Upper lobe of right lung (tissue), 1 donor: ENCODE results near the gene WSCD1. TPM values are rescaled to one million over a fixed set of nuclear protein-coding genes. Genes with fewer than 3 reads are reported as not detected.

Source experiments
- ATAC-seq: fragments of 200-7000 bp; cut with Tn5 transposase; one replicate; pipeline ENCODE4 v1.9.1; 2020; ENCODE audit warnings: mild to moderate bottlenecking, moderate library complexity
- DNase-seq: peaks from one replicate; pipeline ENCODE4 v3.0.0-alpha.2; 2020
- H3K27ac ChIP-seq: fragments of 200-600 bp; one replicate; pipeline ENCODE4 v1.8.0; 2022
- H3K27me3 ChIP-seq: fragments of 200-600 bp; one replicate; pipeline ENCODE4 v1.8.0; 2022; ENCODE audit warnings: mild to moderate bottlenecking
- H3K36me3 ChIP-seq: fragments of 200-600 bp; one replicate; pipeline ENCODE4 v1.8.0; 2022
- H3K4me1 ChIP-seq: fragments of 200-600 bp; one replicate; pipeline ENCODE4 v1.8.0; 2022
- H3K4me3 ChIP-seq: fragments of 200-600 bp; one replicate; pipeline ENCODE4 v1.8.0; 2022; ENCODE audit warnings: mild to moderate bottlenecking
- H3K9me3 ChIP-seq: fragments of 200-600 bp; one replicate; pipeline ENCODE4 v1.8.0; 2022
- intact Hi-C: fragments of 100-400 bp; cut with DNase I; formaldehyde crosslinking; loops from one replicate; pipeline ENCODE4 v1.11.0; 2022
- total RNA-seq: library from RNA; stranded (reverse); fragmentation: NEBNext Ultra II Directional; extraction: Animal tissue kit (Norgen Biotek cat#: 25700); gene quantifications from one replicate; pipeline ENCODE4 v1.2.1, GENCODE V29; 2021
- TF ChIP-seq, protein P1 (sequence below): fragments of 200-600 bp; IDR thresholded peaks from one replicate; pipeline ENCODE4 v1.8.0; 2022; ENCODE audit warnings: antibody characterized with exemption
- donor health status: DM: no; HTN: yes; CAD: no; lungs with severe emphysema.

WSCD1 gene
- total RNA-seq, 1 donor from 2014 or later = 7.7 TPM

DNA sequence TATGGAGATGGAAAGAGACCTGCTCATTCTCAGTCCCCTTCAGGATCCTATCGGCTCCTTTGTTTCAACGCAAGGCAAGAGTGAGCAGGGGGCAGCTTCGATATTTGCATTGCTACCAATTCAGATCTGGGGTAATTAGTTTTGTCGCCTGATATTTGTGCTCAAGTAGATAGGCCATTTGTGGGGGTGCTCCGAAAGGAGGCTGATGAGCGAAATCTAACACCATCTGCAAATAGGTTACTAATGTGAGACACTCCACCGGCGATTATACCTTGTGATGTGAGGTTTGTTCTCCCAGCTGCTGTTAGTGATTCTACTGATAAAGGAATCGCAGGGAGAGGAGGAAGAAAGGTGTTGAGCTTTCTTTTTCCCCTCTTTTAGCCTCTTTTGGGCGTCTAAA is 31.5 kb downstream of the WSCD1 start:
- Histone ChIP-seq H3K27me3 (no peaks in the 10 kb centered on the region), H3K4me1 (no peaks in the 10 kb centered on the region), H3K4me3 (no peak overlapping the region), H3K27ac (no peak overlapping the region), H3K9me3 (no peaks in the 10 kb centered on the region), H3K36me3 (no peaks in the 10 kb centered on the region)
- ATAC-seq (no peak), DNase-seq (no peak)
- intact Hi-C loops = no loop called here
- TF ChIP-seq, protein P1, sequence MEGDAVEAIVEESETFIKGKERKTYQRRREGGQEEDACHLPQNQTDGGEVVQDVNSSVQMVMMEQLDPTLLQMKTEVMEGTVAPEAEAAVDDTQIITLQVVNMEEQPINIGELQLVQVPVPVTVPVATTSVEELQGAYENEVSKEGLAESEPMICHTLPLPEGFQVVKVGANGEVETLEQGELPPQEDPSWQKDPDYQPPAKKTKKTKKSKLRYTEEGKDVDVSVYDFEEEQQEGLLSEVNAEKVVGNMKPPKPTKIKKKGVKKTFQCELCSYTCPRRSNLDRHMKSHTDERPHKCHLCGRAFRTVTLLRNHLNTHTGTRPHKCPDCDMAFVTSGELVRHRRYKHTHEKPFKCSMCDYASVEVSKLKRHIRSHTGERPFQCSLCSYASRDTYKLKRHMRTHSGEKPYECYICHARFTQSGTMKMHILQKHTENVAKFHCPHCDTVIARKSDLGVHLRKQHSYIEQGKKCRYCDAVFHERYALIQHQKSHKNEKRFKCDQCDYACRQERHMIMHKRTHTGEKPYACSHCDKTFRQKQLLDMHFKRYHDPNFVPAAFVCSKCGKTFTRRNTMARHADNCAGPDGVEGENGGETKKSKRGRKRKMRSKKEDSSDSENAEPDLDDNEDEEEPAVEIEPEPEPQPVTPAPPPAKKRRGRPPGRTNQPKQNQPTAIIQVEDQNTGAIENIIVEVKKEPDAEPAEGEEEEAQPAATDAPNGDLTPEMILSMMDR = no peak

DNA sequence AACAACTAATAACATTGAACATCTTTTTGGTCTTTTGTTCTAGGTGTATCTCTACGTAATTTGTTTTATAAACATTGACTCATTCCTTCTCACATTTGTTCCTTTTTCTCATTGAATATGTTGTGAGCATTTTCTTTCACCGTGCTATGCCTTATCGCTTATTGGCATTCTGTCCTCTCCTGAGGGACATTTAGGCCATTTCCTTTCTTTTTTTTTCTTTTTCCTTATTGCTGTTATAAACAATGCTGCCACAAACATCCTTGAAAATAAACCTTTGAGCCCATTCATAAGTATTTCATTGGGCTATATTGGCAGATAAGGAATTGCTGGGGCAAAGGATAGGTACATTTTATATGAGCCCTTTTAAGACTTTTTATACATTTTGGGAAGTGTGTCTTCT is 32.4 kb downstream of the WSCD1 start:
- Histone ChIP-seq H3K4me1 (no peaks in the 10 kb centered on the region), H3K27ac (no peak overlapping the region), H3K4me3 (no peak overlapping the region), H3K27me3 (no peaks in the 10 kb centered on the region), H3K9me3 (no peaks in the 10 kb centered on the region), H3K36me3 (no peaks in the 10 kb centered on the region)
- DNase-seq = no peak
- intact Hi-C loops = no loop called here
- TF ChIP-seq, protein P1 = no peak
- ATAC-seq = no peak

- ATAC-seq (no peak), DNase-seq (peak; percentile 30)
These were observed 34.9 kb downstream of the WSCD1 start for GRCh38 chr17:6104956-6105648.

DNA sequence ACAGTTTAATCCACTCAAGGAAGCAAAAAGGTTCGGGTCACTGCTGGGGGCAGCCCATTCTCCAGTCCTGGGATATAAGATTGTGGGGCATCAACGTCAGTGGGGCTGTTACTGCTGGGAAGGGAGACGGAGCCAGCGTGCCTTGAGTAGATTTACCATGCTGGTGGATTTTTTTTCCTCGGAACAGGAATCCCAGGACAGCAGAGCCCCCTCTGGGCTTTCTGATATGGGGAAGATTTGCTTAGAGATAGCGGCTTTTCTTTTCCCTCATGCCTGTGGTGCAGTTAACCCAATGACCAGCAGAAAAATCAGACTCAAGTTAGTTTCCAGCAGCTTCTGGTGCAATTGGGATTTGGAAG is 35.4 kb downstream of the WSCD1 start:
- Histone ChIP-seq H3K27me3 (no peaks in the 10 kb centered on the region), H3K4me1 (no peaks in the 10 kb centered on the region), H3K36me3 (no peaks in the 10 kb centered on the region), H3K9me3 (no peaks in the 10 kb centered on the region), H3K4me3 (no peak overlapping the region), H3K27ac (no peak overlapping the region)
- intact Hi-C loops = no loop called here
- DNase-seq (peak; percentile 19), ATAC-seq (no peak)
- TF ChIP-seq, protein P1 = no peak

More at GRCh38 chr17:6104956-6105648, 34.9 kb downstream of the WSCD1 start:
- Histone ChIP-seq H3K36me3 (no peaks in the 10 kb centered on the region), H3K27ac (no peak overlapping the region), H3K27me3 (no peaks in the 10 kb centered on the region), H3K9me3 (no peaks in the 10 kb centered on the region), H3K4me3 (no peak overlapping the region), H3K4me1 (no peaks in the 10 kb centered on the region)
- intact Hi-C loops = no loop called here
- TF ChIP-seq, protein P1 = no peak

DNA sequence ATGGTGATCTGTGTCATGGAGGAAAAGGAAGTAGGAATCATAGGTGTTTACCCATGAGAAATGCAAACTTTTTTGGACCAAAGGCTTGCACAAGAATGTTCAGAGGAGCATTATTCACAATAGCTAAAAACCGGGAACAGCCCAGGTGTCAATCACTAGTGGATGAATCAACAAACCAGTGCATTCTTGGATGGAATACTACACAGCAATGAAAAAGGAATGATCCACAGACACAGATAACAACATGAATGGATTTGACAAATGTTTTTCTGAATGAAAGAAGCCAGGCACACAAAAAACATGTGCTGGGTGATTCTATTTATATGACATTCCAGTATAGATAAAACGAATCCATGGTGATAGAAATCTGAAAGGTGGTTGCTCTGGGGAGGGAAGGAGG is 36.0 kb downstream of the WSCD1 start:
- Histone ChIP-seq H3K36me3 (no peaks in the 10 kb centered on the region), H3K27ac (no peak overlapping the region), H3K4me3 (no peak overlapping the region), H3K4me1 (no peaks in the 10 kb centered on the region), H3K27me3 (no peaks in the 10 kb centered on the region), H3K9me3 (no peaks in the 10 kb centered on the region)
- no peak for ATAC-seq
- TF ChIP-seq, protein P1 = no peak
- intact Hi-C loops = no loop called here
- DNase-seq = no peak

- DNase-seq (peak; percentile 25), ATAC-seq (no peak)
- intact Hi-C loops = no loop called here
- H3K9me3 ChIP-seq = no peaks in the 10 kb centered on the region
- H3K4me1 ChIP-seq = no peaks in the 10 kb centered on the region
- H3K27ac ChIP-seq = no peak overlapping the region
- H3K27me3 ChIP-seq = no peaks in the 10 kb centered on the region
- TF ChIP-seq, protein P1 = no peak
- H3K4me3 ChIP-seq = no peak overlapping the region
- no peaks in the 10 kb centered on the region for H3K36me3 ChIP-seq
These were observed 37.6 kb downstream of the WSCD1 start for GRCh38 chr17:6107791-6108190.
